GM21576 (cell line): ENCODE measurements around the gene SFXN4.
A peak's percentile ranks its signal among the peaks of the same experiment; 100 is the strongest.
"Not testable (repeated sequence)": the region's sequence is repeated elsewhere in the genome, so short reads cannot be mapped to it uniquely, and the experiment has no call there.

Source experiments
- ATAC-seq: cut with Tn5 transposase; IDR thresholded peaks from one replicate; pipeline ENCODE4 v1.9.1; 2021; ENCODE audit warnings: mild to moderate bottlenecking, moderate library complexity; ENCODE audit not compliant: unreplicated experiment

The SFXN4 gene

GRCh38 chr10:119190954-119191785, 25.7 kb upstream of the SFXN4 start:
- no peak for ATAC-seq

GRCh38 chr10:119190353-119190752, 24.8 kb upstream of the SFXN4 start:
- ATAC-seq = no peak

GRCh38 chr10:119189811-119190282, 24.3 kb upstream of the SFXN4 start:
- no peak for ATAC-seq

GRCh38 chr10:119183664-119184412, 18.3 kb upstream of the SFXN4 start:
- ATAC-seq = no peak

GRCh38 chr10:119180850-119181400, 15.4 kb upstream of the SFXN4 start:
- ATAC-seq = not testable (repeated sequence)

- peak; percentile 88 for ATAC-seq
Measured at GRCh38 chr10:119178372-119179119, 13.0 kb upstream of the SFXN4 start, which contains the start of gene PRDX3. Gene PRDX3 (minus strand): TSS chr10:119178812. CDS start chr10:119178790, 22 bp downstream.

GRCh38 chr10:119177708-119178371, 12.3 kb upstream of the SFXN4 start:
- ATAC-seq = peak; percentile 14

GRCh38 chr10:119176166-119176565, 10.7 kb upstream of the SFXN4 start:
- no peak for ATAC-seq

- no peak for ATAC-seq
Measured at GRCh38 chr10:119174109-119174508, 8.6 kb upstream of the SFXN4 start.

GRCh38 chr10:119167041-119167440, 1.5 kb upstream of the SFXN4 start:
- ATAC-seq = no peak

- ATAC-seq = no peak
Measured at GRCh38 chr10:119166564-119166963, 1.1 kb upstream of the SFXN4 start.

GRCh38 chr10:119166118-119166500, 595 bp upstream of the SFXN4 start:
- ATAC-seq = no peak

GRCh38 chr10:119162452-119163092, 2.9 kb downstream of the SFXN4 start:
- no peak for ATAC-seq

- ATAC-seq = no peak
Measured at GRCh38 chr10:119161680-119162451, 3.6 kb downstream of the SFXN4 start.

GRCh38 chr10:119159332-119159731, 6.2 kb downstream of the SFXN4 start:
- no peak for ATAC-seq

GRCh38 chr10:119153661-119154060, 11.9 kb downstream of the SFXN4 start:
- no peak for ATAC-seq

GRCh38 chr10:119153041-119153440, 12.5 kb downstream of the SFXN4 start:
- ATAC-seq = no peak

GRCh38 chr10:119151601-119152000, 13.9 kb downstream of the SFXN4 start:
- ATAC-seq = not testable (repeated sequence)

- no peak for ATAC-seq
Measured at GRCh38 chr10:119149729-119150128, 15.8 kb downstream of the SFXN4 start.
